Measurements from ENCODE around the gene ASB18.
"Not testable (repeated sequence)": the region's sequence is repeated elsewhere in the genome, so short reads cannot be mapped to it uniquely, and the experiment has no call there.

The ASB18 gene

GRCh38 chr2:236264256-236264655, at the start of gene ASB18:
ASB18 (minus strand) TSS chr2:236264406; CDS start chr2:236264345, 61 bp downstream.
- DNase-seq (ENCODE audit: low read depth), result peak; percentile 1
- H3K4me3 ChIP-seq (ENCODE audit: low read depth, low read length), result no peak within 1 kb of the TSS

- no peak for DNase-seq (ENCODE audit: low read depth)
- H3K4me3 ChIP-seq (ENCODE audit: low read depth, low read length), result no peak overlapping the region
Observed at GRCh38 chr2:236311286-236311685, 47.1 kb upstream of the ASB18 start.

- no peak for DNase-seq (ENCODE audit: low read depth)
- no peak overlapping the region for H3K4me3 ChIP-seq (ENCODE audit: low read depth, low read length)
Observed at GRCh38 chr2:236309669-236310029, 45.4 kb upstream of the ASB18 start.

- no peak overlapping the region for H3K4me3 ChIP-seq (ENCODE audit: low read depth, low read length)
- DNase-seq (ENCODE audit: low read depth), result no peak
Observed at GRCh38 chr2:236308855-236309668, 44.9 kb upstream of the ASB18 start.

- H3K4me3 ChIP-seq (ENCODE audit: low read depth, low read length), result no peak overlapping the region
- no peak for DNase-seq (ENCODE audit: low read depth)
Observed at GRCh38 chr2:236307641-236308040, 43.4 kb upstream of the ASB18 start.

GRCh38 chr2:236306825-236307540, 42.8 kb upstream of the ASB18 start:
- DNase-seq (ENCODE audit: low read depth), result no peak
- no peak overlapping the region for H3K4me3 ChIP-seq (ENCODE audit: low read depth, low read length)

- no peak for DNase-seq (ENCODE audit: low read depth)
- no peak overlapping the region for H3K4me3 ChIP-seq (ENCODE audit: low read depth, low read length)
Observed at GRCh38 chr2:236305964-236306605, 41.9 kb upstream of the ASB18 start.

- no peak for DNase-seq (ENCODE audit: low read depth)
Observed at GRCh38 chr2:236305531-236305930, 41.3 kb upstream of the ASB18 start.

GRCh38 chr2:236303935-236304334, 39.7 kb upstream of the ASB18 start:
- H3K4me3 ChIP-seq (ENCODE audit: low read depth, low read length), result no peak overlapping the region
- DNase-seq (ENCODE audit: low read depth), result no peak

More at GRCh38 chr2:236305531-236305930, 41.3 kb upstream of the ASB18 start:
- no peak overlapping the region for H3K4me3 ChIP-seq (ENCODE audit: low read depth, low read length)

GRCh38 chr2:236302555-236302954, 38.3 kb upstream of the ASB18 start:
- DNase-seq (ENCODE audit: low read depth), result no peak
- H3K4me3 ChIP-seq (ENCODE audit: low read depth, low read length), result no peak overlapping the region

GRCh38 chr2:236298924-236299475, 34.8 kb upstream of the ASB18 start:
- no peak for DNase-seq (ENCODE audit: low read depth)
- H3K4me3 ChIP-seq (ENCODE audit: low read depth, low read length), result no peak overlapping the region

- DNase-seq (ENCODE audit: low read depth), result no peak
- H3K4me3 ChIP-seq (ENCODE audit: low read depth, low read length), result no peak overlapping the region
Observed at GRCh38 chr2:236295481-236295880, 31.3 kb upstream of the ASB18 start.

GRCh38 chr2:236294647-236295046, 30.4 kb upstream of the ASB18 start:
- no peak overlapping the region for H3K4me3 ChIP-seq (ENCODE audit: low read depth, low read length)
- DNase-seq (ENCODE audit: low read depth), result no peak

GRCh38 chr2:236293241-236293810, 29.1 kb upstream of the ASB18 start:
- no peak overlapping the region for H3K4me3 ChIP-seq (ENCODE audit: low read depth, low read length)
- no peak for DNase-seq (ENCODE audit: low read depth)

GRCh38 chr2:236291911-236292310, 27.7 kb upstream of the ASB18 start:
- H3K4me3 ChIP-seq (ENCODE audit: low read depth, low read length), result no peak overlapping the region
- DNase-seq (ENCODE audit: low read depth), result no peak

- no peak overlapping the region for H3K4me3 ChIP-seq (ENCODE audit: low read depth, low read length)
- no peak for DNase-seq (ENCODE audit: low read depth)
Observed at GRCh38 chr2:236291476-236291875, 27.3 kb upstream of the ASB18 start.

- DNase-seq (ENCODE audit: low read depth), result no peak
- no peak overlapping the region for H3K4me3 ChIP-seq (ENCODE audit: low read depth, low read length)
Observed at GRCh38 chr2:236290742-236291425, 26.7 kb upstream of the ASB18 start.

- no peak for DNase-seq (ENCODE audit: low read depth)
Observed at GRCh38 chr2:236289766-236290462, 25.7 kb upstream of the ASB18 start.

GRCh38 chr2:236288373-236288772, 24.2 kb upstream of the ASB18 start:
- DNase-seq (ENCODE audit: low read depth); H3K4me3 ChIP-seq (ENCODE audit: low read depth, low read length): not testable (repeated sequence)

More at GRCh38 chr2:236289766-236290462, 25.7 kb upstream of the ASB18 start:
- no peak overlapping the region for H3K4me3 ChIP-seq (ENCODE audit: low read depth, low read length)
